ENCODE measurements around the gene AJAP1.

The AJAP1 gene

DNA sequence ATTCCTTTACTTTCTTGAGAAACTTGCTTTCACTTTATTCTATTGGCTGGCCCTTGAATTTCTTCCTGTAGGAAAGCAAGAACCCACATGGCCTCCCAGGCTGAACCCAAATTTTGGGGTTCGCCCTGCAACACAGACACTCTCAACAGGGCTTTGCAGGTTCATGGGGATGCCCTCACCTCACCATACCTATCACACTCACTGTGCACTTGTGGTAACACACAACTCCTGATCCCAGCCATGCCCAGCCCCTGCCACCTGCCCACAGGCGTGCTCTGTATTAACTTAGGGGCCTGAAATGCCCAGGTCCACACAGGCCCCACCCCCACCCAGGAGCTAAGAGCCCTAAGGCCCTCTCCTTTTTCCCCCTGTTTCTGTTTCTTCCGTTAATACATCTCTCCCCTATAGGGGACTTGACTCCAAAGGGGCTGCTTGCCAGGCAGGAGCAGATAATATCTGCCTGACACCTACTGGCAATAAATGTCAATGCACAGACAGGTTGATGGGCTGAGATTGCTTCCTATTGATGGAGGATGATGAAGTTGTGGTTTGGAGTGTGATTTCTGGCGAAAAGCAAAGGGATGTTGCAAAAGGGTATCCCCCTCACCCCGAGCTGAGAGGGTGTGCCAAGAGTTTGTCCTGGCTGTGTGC, 171.5 kb downstream of the AJAP1 start:
- TF ChIP-seq, protein P1, sequence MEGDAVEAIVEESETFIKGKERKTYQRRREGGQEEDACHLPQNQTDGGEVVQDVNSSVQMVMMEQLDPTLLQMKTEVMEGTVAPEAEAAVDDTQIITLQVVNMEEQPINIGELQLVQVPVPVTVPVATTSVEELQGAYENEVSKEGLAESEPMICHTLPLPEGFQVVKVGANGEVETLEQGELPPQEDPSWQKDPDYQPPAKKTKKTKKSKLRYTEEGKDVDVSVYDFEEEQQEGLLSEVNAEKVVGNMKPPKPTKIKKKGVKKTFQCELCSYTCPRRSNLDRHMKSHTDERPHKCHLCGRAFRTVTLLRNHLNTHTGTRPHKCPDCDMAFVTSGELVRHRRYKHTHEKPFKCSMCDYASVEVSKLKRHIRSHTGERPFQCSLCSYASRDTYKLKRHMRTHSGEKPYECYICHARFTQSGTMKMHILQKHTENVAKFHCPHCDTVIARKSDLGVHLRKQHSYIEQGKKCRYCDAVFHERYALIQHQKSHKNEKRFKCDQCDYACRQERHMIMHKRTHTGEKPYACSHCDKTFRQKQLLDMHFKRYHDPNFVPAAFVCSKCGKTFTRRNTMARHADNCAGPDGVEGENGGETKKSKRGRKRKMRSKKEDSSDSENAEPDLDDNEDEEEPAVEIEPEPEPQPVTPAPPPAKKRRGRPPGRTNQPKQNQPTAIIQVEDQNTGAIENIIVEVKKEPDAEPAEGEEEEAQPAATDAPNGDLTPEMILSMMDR (IDR thresholded peaks at IDR 0.05; ENCODE audit: insufficient read depth, low read depth, low read length, missing control alignments), result peak; percentile 37
- no peak overlapping the region for H3K4me3 ChIP-seq (ENCODE audit: low read length)
- peak; percentile 11 for DNase-seq (ENCODE audit: low read depth)

DNA sequence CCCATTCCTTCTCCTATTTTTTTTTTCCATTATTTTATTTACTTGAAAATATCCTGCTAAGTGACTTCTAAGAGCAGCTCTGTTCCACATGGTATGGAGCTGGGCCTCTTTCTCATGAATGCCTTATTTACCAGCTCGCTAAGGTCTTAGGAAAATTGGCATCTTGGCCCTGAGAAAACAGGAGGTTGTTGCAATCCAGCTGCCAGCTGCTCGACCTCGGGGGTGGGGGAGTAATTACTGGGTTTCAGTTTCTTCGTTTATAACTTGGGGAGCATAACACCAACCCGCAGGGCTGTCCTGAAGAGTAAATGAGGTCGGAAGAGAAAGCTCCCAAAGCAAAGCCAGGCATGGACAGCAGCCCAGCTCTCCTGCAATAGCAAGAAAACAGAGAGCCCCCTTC, 176.3 kb downstream of the AJAP1 start:
- no peak for DNase-seq (ENCODE audit: low read depth)
- TF ChIP-seq, protein P1 (IDR thresholded peaks at IDR 0.05; ENCODE audit: insufficient read depth, low read depth, low read length, missing control alignments), result no peak
- no peak overlapping the region for H3K4me3 ChIP-seq (ENCODE audit: low read length)

DNA sequence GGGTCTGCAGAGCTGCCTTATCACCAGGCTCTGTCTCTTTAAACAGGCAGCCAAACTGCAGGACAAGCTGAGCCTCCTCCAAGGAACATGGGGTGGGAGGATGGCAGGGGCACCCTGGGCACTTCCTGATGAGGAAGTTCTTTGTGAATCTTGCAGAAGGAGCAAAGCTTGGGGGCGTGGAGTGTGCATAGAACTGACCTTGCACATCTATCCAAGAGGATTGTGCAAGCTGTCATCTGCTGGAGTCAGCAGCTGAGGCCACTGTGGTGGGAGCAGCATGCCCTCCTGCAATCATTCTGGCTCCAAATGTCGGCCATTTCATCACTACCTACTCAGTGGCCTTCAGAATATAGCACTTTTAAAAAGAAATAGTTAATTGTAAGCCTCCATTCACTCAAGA, 182.2 kb downstream of the AJAP1 start:
- DNase-seq (ENCODE audit: low read depth), result no peak
- H3K4me3 ChIP-seq (ENCODE audit: low read length), result no peak overlapping the region
- TF ChIP-seq, protein P1 (IDR thresholded peaks at IDR 0.05; ENCODE audit: insufficient read depth, low read depth, low read length, missing control alignments), result no peak

DNA sequence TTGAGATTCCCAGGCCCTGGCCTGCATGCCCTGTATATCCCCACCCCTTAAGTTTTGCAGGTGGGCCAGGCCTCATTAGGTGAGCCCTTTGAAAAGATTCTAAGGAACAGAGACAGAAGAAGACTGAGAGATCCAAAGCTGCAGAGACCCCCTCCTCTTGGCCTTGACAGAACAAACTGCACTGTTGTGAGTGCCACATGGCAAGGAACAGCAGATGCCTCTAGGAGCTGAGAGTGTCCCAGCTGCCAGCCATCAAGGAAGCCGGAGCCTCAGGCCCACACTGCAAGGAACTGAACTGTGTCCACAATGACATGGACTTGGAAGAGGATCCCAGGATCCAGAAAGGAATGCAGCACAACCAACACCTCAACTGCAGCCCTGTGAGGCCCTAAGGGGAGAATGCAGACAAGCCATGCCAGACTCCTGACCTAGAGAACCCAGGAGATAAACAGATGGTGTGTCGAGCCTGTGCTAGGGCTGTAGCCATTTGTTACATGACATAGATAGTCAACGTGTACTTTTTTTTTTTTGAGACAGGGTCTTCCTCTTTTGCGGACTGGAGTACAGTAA, 182.7 kb downstream of the AJAP1 start:
- H3K4me3 ChIP-seq (ENCODE audit: low read length), result no peak overlapping the region
- peak; percentile 10 for DNase-seq (ENCODE audit: low read depth)
- TF ChIP-seq, protein P1 (IDR thresholded peaks at IDR 0.05; ENCODE audit: insufficient read depth, low read depth, low read length, missing control alignments), result no peak

DNA sequence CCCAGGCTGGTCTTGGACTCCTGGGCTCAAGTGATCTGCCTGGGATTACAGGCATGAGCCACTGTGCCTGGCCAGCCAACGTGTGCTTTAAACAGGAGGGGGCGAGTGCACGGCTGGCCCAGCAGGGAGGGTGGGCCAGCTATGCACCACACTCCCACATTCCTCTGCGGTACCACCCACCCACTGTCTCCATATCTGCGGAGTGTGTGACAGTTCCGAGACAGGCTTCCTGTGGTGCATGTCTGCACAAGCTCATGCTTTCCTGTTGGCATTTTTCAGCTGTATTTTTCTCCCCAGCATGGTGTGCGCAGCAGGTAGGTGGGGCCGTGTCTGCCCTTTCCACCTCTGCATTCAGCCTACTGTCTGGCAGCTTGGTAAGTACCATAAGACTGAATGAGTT, 183.3 kb downstream of the AJAP1 start:
- TF ChIP-seq, protein P1 (IDR thresholded peaks at IDR 0.05; ENCODE audit: insufficient read depth, low read depth, low read length, missing control alignments), result no peak
- peak; percentile 83 for DNase-seq (ENCODE audit: low read depth)
- no peak overlapping the region for H3K4me3 ChIP-seq (ENCODE audit: low read length)

DNA sequence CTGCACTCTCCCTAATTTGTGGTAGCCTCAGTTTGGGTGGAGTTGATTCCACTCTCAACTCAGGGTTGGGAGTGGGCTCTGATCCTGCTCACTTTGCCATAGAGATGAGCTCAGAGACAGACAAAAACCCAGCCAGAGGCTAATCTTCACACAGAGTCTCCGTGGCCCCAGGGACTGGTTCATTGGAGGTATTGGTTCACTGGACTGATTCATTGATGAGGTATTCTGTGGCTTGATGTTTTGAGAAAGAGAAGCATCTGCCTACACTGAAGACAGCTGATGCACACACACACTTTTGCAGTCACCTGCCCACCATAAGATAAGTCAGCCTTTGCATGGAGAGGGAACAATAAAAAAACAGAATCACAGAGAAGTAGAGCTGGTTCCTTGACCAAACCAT, 183.8 kb downstream of the AJAP1 start:
- peak; percentile 83 for DNase-seq (ENCODE audit: low read depth)
- TF ChIP-seq, protein P1 (IDR thresholded peaks at IDR 0.05; ENCODE audit: insufficient read depth, low read depth, low read length, missing control alignments), result no peak
- H3K4me3 ChIP-seq (ENCODE audit: low read length), result no peak overlapping the region

Measured in epithelial cell of esophagus (primary cell).